Psoas muscle (tissue), 8 donors: ENCODE data around the gene CEP350. TPM values are rescaled to one million over a fixed set of nuclear protein-coding genes. Genes with fewer than 3 reads are reported as not detected.

ENCODE experiments used
- ATAC-seq, 4 donors: fragments of 200-7000 bp; cut with Tn5 transposase; one replicate each; pipeline ENCODE4 v1.9.1; 2020; ENCODE audit warnings: moderate library complexity in 3 of 4, mild to moderate bottlenecking in 2 of 4
- DNase-seq, 2 donors: peaks; one replicate each; pipeline ENCODE4 v3.0.0-alpha.2; 2020
- H3K27ac ChIP-seq: fragments of 200-600 bp; one replicate; pipeline ENCODE4 v1.8.0; 2022
- H3K27me3 ChIP-seq, 3 donors: fragments of 200-600 bp in 1 of 3; one replicate each; pipeline versions ENCODE4 v1.6.1 to v1.8.0; 2013 to 2022; ENCODE audit warnings: low read length in 2 of 3, mild to moderate bottlenecking in 2 of 3, moderate library complexity in 1 of 3; ENCODE audit not compliant: insufficient read depth in 3 of 3
- H3K36me3 ChIP-seq, 2 donors: fragments of 200-600 bp in 1 of 2; one replicate each; pipeline versions ENCODE4 v1.6.1 to v1.8.0; 2013 to 2022; ENCODE audit warnings: low read depth in 1 of 2, mild to moderate bottlenecking in 1 of 2, moderate library complexity in 1 of 2; ENCODE audit not compliant: insufficient read depth in 1 of 2
- H3K4me1 ChIP-seq: fragments of 200-600 bp; one replicate; pipeline ENCODE4 v1.8.0; 2022
- H3K4me3 ChIP-seq: fragments of 200-600 bp; one replicate; pipeline ENCODE4 v1.8.0; 2022; ENCODE audit warnings: mild to moderate bottlenecking
- H3K9me3 ChIP-seq: fragments of 200-600 bp; one replicate; pipeline ENCODE4 v1.8.0; 2022
- CTCF ChIP-seq: fragments of 200-600 bp; IDR thresholded peaks from one replicate; pipeline ENCODE4 v1.8.0; 2022; ENCODE audit warnings: antibody characterized with exemption
- WGBS, 3 donors: extraction: QIAGEN DNeasy Blood & Tissue Kit; methylation state at CpG; one replicate each; pipeline versions ENCODE4 v1.1.6 to v1.1.7; 2013; 5-methylcytosine and 5-hydroxymethylcytosine counted together
- intact Hi-C, 2 donors: fragments of 100-400 bp; cut with DNase I; formaldehyde crosslinking; loops; one replicate each; pipeline versions ENCODE4 v1.11.0 to v1.14.2; 2022
- polyA plus RNA-seq, 3 donors: library from polyadenylated mRNA; stranded (reverse); fragments of 200-250 nt; gene quantifications; one replicate each; pipeline ENCODE4 v1.2.3, GENCODE V29; 2013
- total RNA-seq, 4 donors: library from RNA; stranded (reverse); fragmentation: NEBNext Ultra II Directional in 2 of 4; extraction: Animal tissue kit (Norgen Biotek cat#: 25700) in 2 of 4; gene quantifications; one replicate each; pipeline versions ENCODE4 v1.2.1 to v1.2.4, GENCODE V29; 2021 to 2023
- donor health status: healthy with polysubstance abuse.
- donor health status: DM: no; HTN: no; CAD: no; lungs with moderate emphysema.
- donor health status: Bipolar disorder and iron deficiency.
- donor health status: healthy.
- donor health status: DM: yes; HTN: yes; CAD: no.
- donor health status: DM: no; HTN: no; CAD: no.
- donor health status: DM: no; HTN: no; CAD: no.
- donor health status: DM: yes; HTN: yes; CAD: no.

The CEP350 gene
- total and polyA plus RNA-seq, 7 donors = 5.1 to 65.3 (median 52.8) TPM

GRCh38 chr1:180151508-180151907 lies 196.9 kb downstream of the CEP350 start:
- 76 to 81% (median 80%) methylated on average over 3 of the region's 3 CpGs for WGBS, 3 donors
- no peak overlapping the region for H3K4me3 ChIP-seq
- no peak for TF ChIP-seq CTCF
- intact Hi-C loops = no loop called here
- no peak overlapping the region for H3K27ac ChIP-seq
- H3K27me3 ChIP-seq = no peaks in the 10 kb centered on the region
- no peaks in the 10 kb centered on the region for H3K36me3 ChIP-seq
- ATAC-seq (no peak), DNase-seq (no peak)
- peaks cover 12% of the 10 kb centered on the region for H3K4me1 ChIP-seq
- no peaks in the 10 kb centered on the region for H3K9me3 ChIP-seq

GRCh38 chr1:180152588-180152987 lies 198.0 kb downstream of the CEP350 start:
- no peaks in the 10 kb centered on the region for H3K36me3 ChIP-seq
- DNase-seq (no peak), ATAC-seq (no peak)
- no peak for TF ChIP-seq CTCF
- H3K27ac ChIP-seq = no peak overlapping the region
- H3K4me1 ChIP-seq = peaks cover 19% of the 10 kb centered on the region
- H3K27me3 ChIP-seq = no peaks in the 10 kb centered on the region
- intact Hi-C loops = no loop called here
- no peaks in the 10 kb centered on the region for H3K9me3 ChIP-seq
- H3K4me3 ChIP-seq = no peak overlapping the region
- WGBS, 3 donors = 80 to 93% (median 90%) methylated on average over 6 of the region's 6 CpGs

- intact Hi-C loops = no loop called here
Measured at GRCh38 chr1:180153032-180153431, 198.4 kb downstream of the CEP350 start.

GRCh38 chr1:180154003-180154324 lies 199.4 kb downstream of the CEP350 start:
- peak overlapping the region; percentile 95 for H3K27ac ChIP-seq
- peak in 3 of 4 donors; percentile 1 to 7 (median 1) for ATAC-seq
- intact Hi-C loops = no loop called here
- 7 to 10% (median 7%) methylated on average over 7 of the region's 7 CpGs for WGBS, 3 donors
- no peak for TF ChIP-seq CTCF
- H3K27me3 ChIP-seq = no peaks in the 10 kb centered on the region
- H3K4me3 ChIP-seq = peak overlapping the region; percentile 95
- no peaks in the 10 kb centered on the region for H3K9me3 ChIP-seq
- peaks cover 29% of the 10 kb centered on the region for H3K4me1 ChIP-seq
- H3K36me3 ChIP-seq = no peaks in the 10 kb centered on the region
- DNase-seq = no peak

More at GRCh38 chr1:180153032-180153431, 198.4 kb downstream of the CEP350 start:
- H3K4me1 ChIP-seq = peaks cover 22% of the 10 kb centered on the region
- no peak overlapping the region for H3K4me3 ChIP-seq
- TF ChIP-seq CTCF = no peak
- DNase-seq = no peak
- H3K9me3 ChIP-seq = no peaks in the 10 kb centered on the region
- no peak overlapping the region for H3K27ac ChIP-seq
- no peaks in the 10 kb centered on the region for H3K27me3 ChIP-seq
- ATAC-seq = no peak
- H3K36me3 ChIP-seq = no peaks in the 10 kb centered on the region
- WGBS, 3 donors = 82 to 92% (median 88%) methylated on average over 5 of the region's 5 CpGs

GRCh38 chr1:180154325-180155181 lies 199.9 kb downstream of the CEP350 start, which contains the start of gene QSOX1:
QSOX1 (plus strand) TSS chr1:180154869; CDS start chr1:180154908, 39 bp downstream.
- DNase-seq = peak; percentile 92 to 96
- Histone ChIP-seq H3K27me3 (no peaks in the 10 kb centered on the region), H3K36me3 (no peaks in the 10 kb centered on the region), H3K4me1 (peaks cover 29% of the 10 kb centered on the region), H3K27ac (peak within 1 kb of the TSS; percentile 95), H3K9me3 (no peaks in the 10 kb centered on the region), H3K4me3 (peak within 1 kb of the TSS; percentile 95)
- 0% methylated on average over 52 to 100 of the region's 100 CpGs for WGBS, 3 donors
- peak; percentile 35 for TF ChIP-seq CTCF
- peak; percentile 93 to 97 (median 94) for ATAC-seq
- intact Hi-C loops = no loop called here
